Activated CD8-positive, alpha-beta memory T cell treated with anti-CD3 and anti-CD28 coated beads for 48 hours (primary cell): ENCODE results near the gene RHBDL2.
"Not testable (repeated sequence)": the region's sequence is repeated elsewhere in the genome, so short reads cannot be mapped to it uniquely, and the experiment has no call there.

Source experiments
- DNase-seq, 3 experiments: peaks; one replicate each; pipeline ENCODE4 v3.0.0-alpha.2; 2020; ENCODE audit warnings: low read depth in 2 of 3, low spot score in 2 of 3

The RHBDL2 gene

GRCh38 chr1:38941527-38942019 lies at the start of gene RHBDL2:
RHBDL2 (minus strand) TSS chr1:38941830; CDS start chr1:38919212, 22,618 bp downstream.
- no peak for DNase-seq

- DNase-seq: peak; percentile 92 to 99 (median 97)
Observed at GRCh38 chr1:38990738-38991637, 49.4 kb upstream of the RHBDL2 start, which contains the start of gene AKIRIN1. AKIRIN1 (plus strand) TSS chr1:38991276; CDS start chr1:38991381, 105 bp downstream.

- no peak for DNase-seq
Observed at GRCh38 chr1:38990386-38990737, 48.7 kb upstream of the RHBDL2 start.

GRCh38 chr1:38989979-38990378 lies 48.3 kb upstream of the RHBDL2 start:
- DNase-seq: no peak

GRCh38 chr1:38979380-38979779 lies 37.8 kb upstream of the RHBDL2 start:
- not testable (repeated sequence) for DNase-seq

- not testable (repeated sequence) for DNase-seq
Observed at GRCh38 chr1:38978245-38978542, 36.6 kb upstream of the RHBDL2 start.

GRCh38 chr1:38977399-38978244 lies 36.0 kb upstream of the RHBDL2 start:
- peak in 1 of 3 experiments; percentile 14 for DNase-seq

GRCh38 chr1:38973659-38974437 lies 32.2 kb upstream of the RHBDL2 start:
- DNase-seq: no peak

GRCh38 chr1:38973145-38973544 lies 31.5 kb upstream of the RHBDL2 start:
- DNase-seq: not testable (repeated sequence)

- DNase-seq: no peak
Observed at GRCh38 chr1:38964140-38964548, 22.5 kb upstream of the RHBDL2 start.

GRCh38 chr1:38962560-38962959 lies 20.9 kb upstream of the RHBDL2 start:
- DNase-seq: no peak

- DNase-seq: no peak
Observed at GRCh38 chr1:38962113-38962512, 20.5 kb upstream of the RHBDL2 start.

GRCh38 chr1:38958967-38959366 lies 17.3 kb upstream of the RHBDL2 start:
- no peak for DNase-seq

GRCh38 chr1:38953433-38953860 lies 11.8 kb upstream of the RHBDL2 start:
- no peak for DNase-seq

- DNase-seq: no peak
Observed at GRCh38 chr1:38950553-38950952, 8.9 kb upstream of the RHBDL2 start.

GRCh38 chr1:38944547-38944946 lies 2.9 kb upstream of the RHBDL2 start:
- DNase-seq: no peak

- DNase-seq: no peak
Observed at GRCh38 chr1:38942664-38943428, 1.2 kb upstream of the RHBDL2 start.

- no peak for DNase-seq
Observed at GRCh38 chr1:38941093-38941492, 537 bp downstream of the RHBDL2 start.

- no peak for DNase-seq
Observed at GRCh38 chr1:38940339-38941047, 1.1 kb downstream of the RHBDL2 start.
